ENCODE results near the gene LDHAL6B.

GRCh38 chr15:59256482-59256881, 49.8 kb downstream of the LDHAL6B start:
- TF ChIP-seq CTCF (IDR thresholded peaks at IDR 0.05) (no peak), EP300 (IDR thresholded peaks at IDR 0.05) (no peak)

All from stomach (tissue), 4 donors.